ENCODE results near the gene C19orf81. TPM values are rescaled to one million over a fixed set of nuclear protein-coding genes. Genes with fewer than 3 reads are reported as not detected.

The C19orf81 gene
- polyA plus RNA-seq, 3 donors: not detected

GRCh38 chr19:50706387-50706786, 57.1 kb downstream of the C19orf81 start:
- H3K4me2 ChIP-seq (replicated peaks; ENCODE audit: extremely low read depth, low read length, poor library complexity, severe bottlenecking): no peak overlapping the region
- peaks cover 0 to 3% (median 0%) of the 10 kb centered on the region in 7 donors for H3K9me3 Mint-ChIP-seq
- 94% methylated on average over 3 of the region's 5 CpGs for WGBS (ENCODE audit: insufficient coverage)
- H3K27me3 Mint-ChIP-seq (ENCODE audit: low read depth in 3 of 3): peaks cover 31 to 35% (median 32%) of the 10 kb centered on the region in 3 donors
- no peak overlapping the region for H3K27ac ChIP-seq (ENCODE audit: low read depth in 1 of 2, low read length in 2 of 2)
- no peaks in the 10 kb centered on the region for H3K36me3 Mint-ChIP-seq
- H3K36me3 ChIP-seq (replicated peaks in 1 of 2; ENCODE audit: control insufficient read depth in 1 of 2, insufficient read depth in 2 of 2, low read length in 2 of 2): no peaks in the 10 kb centered on the region
- intact Hi-C loops (cut with micrococcal nuclease): loop anchor here in 1 of 2 donors (10.0 kb wide), 1 partner anchor 78 kb away; no protein-coding TSS in a partner anchor
- DNase-seq: no peak
- H3K79me2 ChIP-seq (ENCODE audit: insufficient read depth, low read length): no peaks in the 10 kb centered on the region
- no peak overlapping the region for H3K9ac ChIP-seq (ENCODE audit: insufficient read depth, low read length, poor library complexity, severe bottlenecking)
- no peak overlapping the region for H3K27ac Mint-ChIP-seq
- H2AFZ ChIP-seq (ENCODE audit: insufficient read depth, low read depth, low read length, poor library complexity, severe bottlenecking): no peak overlapping the region
- no peaks in the 10 kb centered on the region for H3K4me1 ChIP-seq (ENCODE audit: control insufficient read depth in 1 of 2, insufficient read depth in 2 of 2, low read length in 2 of 2)
- no peak for TF ChIP-seq CTCF (IDR thresholded peaks at IDR 0.05)
- H3K27me3 ChIP-seq (ENCODE audit: control insufficient read depth in 2 of 2, insufficient read depth in 2 of 2, low read length in 2 of 2): peaks cover 0 to 22% of the 10 kb centered on the region in 2 donors
- no peaks in the 10 kb centered on the region for H4K20me1 ChIP-seq (ENCODE audit: insufficient read depth, low read length)
- H3K4me3 ChIP-seq (replicated peaks in 1 of 3; ENCODE audit: low read depth in 2 of 3, low read length in 3 of 3): no peak overlapping the region
- no peaks in the 10 kb centered on the region for H3K9me3 ChIP-seq (replicated peaks in 1 of 2; ENCODE audit: control insufficient read depth in 1 of 2, insufficient read depth in 1 of 2, low read length in 2 of 2)
- H3K4me1 Mint-ChIP-seq: peaks cover 3% of the 10 kb centered on the region
- H3K4me3 Mint-ChIP-seq: no peak overlapping the region

GRCh38 chr19:50708179-50708879, 59.1 kb downstream of the C19orf81 start:
- no peak for DNase-seq
- peaks cover 27 to 29% (median 28%) of the 10 kb centered on the region in 3 donors for H3K27me3 Mint-ChIP-seq (ENCODE audit: low read depth in 3 of 3)
- no peak for TF ChIP-seq CTCF (IDR thresholded peaks at IDR 0.05)
- Histone ChIP-seq H3K27ac (ENCODE audit: low read depth in 1 of 2, low read length in 2 of 2) (no peak overlapping the region), H3K4me1 (ENCODE audit: control insufficient read depth in 1 of 2, insufficient read depth in 2 of 2, low read length in 2 of 2) (no peaks in the 10 kb centered on the region), H3K36me3 (replicated peaks in 1 of 2; ENCODE audit: control insufficient read depth in 1 of 2, insufficient read depth in 2 of 2, low read length in 2 of 2) (no peaks in the 10 kb centered on the region), H3K4me2 (replicated peaks; ENCODE audit: extremely low read depth, low read length, poor library complexity, severe bottlenecking) (no peak overlapping the region), H3K27me3 (ENCODE audit: control insufficient read depth in 2 of 2, insufficient read depth in 2 of 2, low read length in 2 of 2) (peaks cover 0 to 17% of the 10 kb centered on the region in 2 donors), H4K20me1 (ENCODE audit: insufficient read depth, low read length) (no peaks in the 10 kb centered on the region), H3K9ac (ENCODE audit: insufficient read depth, low read length, poor library complexity, severe bottlenecking) (no peak overlapping the region), H3K9me3 (replicated peaks in 1 of 2; ENCODE audit: control insufficient read depth in 1 of 2, insufficient read depth in 1 of 2, low read length in 2 of 2) (no peaks in the 10 kb centered on the region), H3K79me2 (ENCODE audit: insufficient read depth, low read length) (no peaks in the 10 kb centered on the region), H3K4me3 (replicated peaks in 1 of 3; ENCODE audit: low read depth in 2 of 3, low read length in 3 of 3) (no peak overlapping the region), H2AFZ (ENCODE audit: insufficient read depth, low read depth, low read length, poor library complexity, severe bottlenecking) (no peak overlapping the region)
- H3K36me3 Mint-ChIP-seq: no peaks in the 10 kb centered on the region
- H3K4me3 Mint-ChIP-seq: no peak overlapping the region
- intact Hi-C loops (cut with micrococcal nuclease): loop anchor here in 1 of 2 donors (10.0 kb wide), 1 partner anchor 76 kb away; no protein-coding TSS in a partner anchor
- 78% methylated on average over 8 of the region's 12 CpGs for WGBS (ENCODE audit: insufficient coverage)
- peaks cover 0 to 3% (median 0%) of the 10 kb centered on the region in 7 donors for H3K9me3 Mint-ChIP-seq
- no peaks in the 10 kb centered on the region for H3K4me1 Mint-ChIP-seq
- H3K27ac Mint-ChIP-seq: no peak overlapping the region

Other genes with a start within 250 kb of the C19orf81 start
- gene SPIB, start 230.5 kb upstream of the C19orf81 start, polyA plus RNA-seq: 1 to 10 TPM in 1 of 3 donors, under 1 TPM in 2; 0.16 to 2.3 (median 0.34) TPM
- gene MYBPC2, start 216.6 kb upstream of the C19orf81 start, polyA plus RNA-seq: not detected
- 10 to 100 TPM in 1 of 3 donors, 1 to 10 TPM in 2; 8.5 to 50.4 (median 9.3) TPM for gene EMC10, start 172.9 kb upstream of the C19orf81 start, polyA plus RNA-seq
- under 1 TPM in 1 of 3 donors, not detected in 2; 0.41 TPM for gene GARIN5A, start 172.6 kb upstream of the C19orf81 start, polyA plus RNA-seq
- 10 to 100 TPM; 33.0 to 43.0 (median 37.2) TPM for gene JOSD2, start 138.3 kb upstream of the C19orf81 start, polyA plus RNA-seq
- not detected for gene ASPDH, start 135.5 kb upstream of the C19orf81 start, polyA plus RNA-seq
- gene LRRC4B, start 81.0 kb upstream of the C19orf81 start, polyA plus RNA-seq: not detected
- not detected for gene SYT3, start 9.6 kb upstream of the C19orf81 start, polyA plus RNA-seq
- gene SHANK1, start 70.4 kb downstream of the C19orf81 start, polyA plus RNA-seq: not detected
- gene CLEC11A, start 73.9 kb downstream of the C19orf81 start, polyA plus RNA-seq: 10 to 100 TPM in 2 of 3 donors, 1 to 10 TPM in 1; 8.2 to 49.1 (median 12.4) TPM
- not detected for gene GPR32, start 121.0 kb downstream of the C19orf81 start, polyA plus RNA-seq
- not detected for gene ACP4, start 141.0 kb downstream of the C19orf81 start, polyA plus RNA-seq
- under 1 TPM in 2 of 3 donors, not detected in 1; 0.66 to 0.72 TPM for gene KLK1, start 174.3 kb downstream of the C19orf81 start, polyA plus RNA-seq
- gene KLK15, start 184.1 kb downstream of the C19orf81 start, polyA plus RNA-seq: not detected
- not detected for gene KLK3, start 205.5 kb downstream of the C19orf81 start, polyA plus RNA-seq
- gene KLK2, start 224.0 kb downstream of the C19orf81 start, polyA plus RNA-seq: not detected

Measured in CD14-positive monocyte (primary cell).